Breast epithelium (tissue), 4 donors: ENCODE results near the gene ELP5. TPM values are rescaled to one million over a fixed set of nuclear protein-coding genes. Genes with fewer than 3 reads are reported as not detected.

ENCODE experiments used
- DNase-seq, 2 donors: peaks; one replicate each; pipeline ENCODE4 v3.0.0-alpha.2; 2019; ENCODE audit warnings: low spot score in 2 of 2
- H3K27ac ChIP-seq, 2 donors: fragments of 200-600 bp; sonication (generic) in 1 of 2; one replicate each; pipeline ENCODE4 v1.5.1; 2016 to 2019; ENCODE audit warnings: mild to moderate bottlenecking in 1 of 2
- H3K27me3 ChIP-seq, 2 donors: fragments of 200-600 bp; sonication (generic) in 1 of 2; one replicate each; pipeline versions ENCODE4 v1.5.1 to v1.6.0; 2017 to 2019; ENCODE audit warnings: control low read depth in 1 of 2, mild to moderate bottlenecking in 1 of 2
- H3K36me3 ChIP-seq: fragments of 200-600 bp; one replicate; pipeline ENCODE4 v1.5.1; 2019
- H3K4me1 ChIP-seq, 2 donors: fragments of 200-600 bp; sonication (generic); one replicate each; pipeline ENCODE4 v1.5.1; 2016 to 2019; ENCODE audit warnings: control low read depth in 1 of 2
- H3K4me3 ChIP-seq, 3 donors: fragments of 200-600 bp; sonication (generic); 1 replicate in 2 of 3; 2 replicates in 1 of 3; pipeline ENCODE4 v1.5.1; 2016 to 2019; ENCODE audit warnings: mild to moderate bottlenecking in 3 of 3, moderate library complexity in 2 of 3
- H3K9me3 ChIP-seq, 2 donors: fragments of 200-600 bp; sonication (generic) in 1 of 2; one replicate each; pipeline ENCODE4 v1.5.1; 2016 to 2019; ENCODE audit warnings: control low read depth in 1 of 2
- POLR2A ChIP-seq: fragments of 450-650 bp; IDR thresholded peaks from one replicate; pipeline ENCODE4 v1.6.1; 2016; ENCODE audit warnings: antibody characterized with exemption, mild to moderate bottlenecking, moderate library complexity
- POLR2AphosphoS5 ChIP-seq, 3 donors: sonication (generic); formaldehyde crosslinking; IDR thresholded peaks; one replicate each; pipeline ENCODE4 v1.6.1; 2017; ENCODE audit warnings: antibody characterized with exemption in 3 of 3
- intact Hi-C: fragments of 100-400 bp; cut with DNase I; formaldehyde crosslinking; loops from one replicate; pipeline ENCODE4 v1.15.1; 2023; ENCODE audit warnings: low total_unique reads
- total RNA-seq, 3 donors: library from RNA; depleted of rRNA; stranded (reverse); fragments of >200 nt; gene quantifications; one replicate each; pipeline ENCODE4 v1.1.0, GENCODE V29; 2016
- TF ChIP-seq, protein P1 (sequence below), 3 donors: fragments of 450-650 bp; IDR thresholded peaks; one replicate each; pipeline ENCODE4 v1.5.1; 2016 to 2017; ENCODE audit warnings: antibody characterized with exemption in 3 of 3, mild to moderate bottlenecking in 3 of 3, moderate library complexity in 3 of 3

The ELP5 gene
- total RNA-seq, 3 donors from 2014 or later = 26.9 to 36.7 (median 30.6) TPM

GRCh38 chr17:7307686-7308624, 55.9 kb downstream of the ELP5 start:
- Histone ChIP-seq H3K4me3 (peak overlapping the region; percentile 81 to 98 (median 98)), H3K36me3 (no peaks in the 10 kb centered on the region), H3K27me3 (no peaks in the 10 kb centered on the region), H3K4me1 (peaks cover 5 to 19% of the 10 kb centered on the region in 2 donors), H3K27ac (peak overlapping the region; percentile 98 to 99), H3K9me3 (no peaks in the 10 kb centered on the region)
- TF ChIP-seq POLR2A = no peak
- TF ChIP-seq POLR2AphosphoS5 (IDR thresholded peaks at IDR 0.05) = peak in 1 of 3 donors; percentile 7
- TF ChIP-seq, protein P1, sequence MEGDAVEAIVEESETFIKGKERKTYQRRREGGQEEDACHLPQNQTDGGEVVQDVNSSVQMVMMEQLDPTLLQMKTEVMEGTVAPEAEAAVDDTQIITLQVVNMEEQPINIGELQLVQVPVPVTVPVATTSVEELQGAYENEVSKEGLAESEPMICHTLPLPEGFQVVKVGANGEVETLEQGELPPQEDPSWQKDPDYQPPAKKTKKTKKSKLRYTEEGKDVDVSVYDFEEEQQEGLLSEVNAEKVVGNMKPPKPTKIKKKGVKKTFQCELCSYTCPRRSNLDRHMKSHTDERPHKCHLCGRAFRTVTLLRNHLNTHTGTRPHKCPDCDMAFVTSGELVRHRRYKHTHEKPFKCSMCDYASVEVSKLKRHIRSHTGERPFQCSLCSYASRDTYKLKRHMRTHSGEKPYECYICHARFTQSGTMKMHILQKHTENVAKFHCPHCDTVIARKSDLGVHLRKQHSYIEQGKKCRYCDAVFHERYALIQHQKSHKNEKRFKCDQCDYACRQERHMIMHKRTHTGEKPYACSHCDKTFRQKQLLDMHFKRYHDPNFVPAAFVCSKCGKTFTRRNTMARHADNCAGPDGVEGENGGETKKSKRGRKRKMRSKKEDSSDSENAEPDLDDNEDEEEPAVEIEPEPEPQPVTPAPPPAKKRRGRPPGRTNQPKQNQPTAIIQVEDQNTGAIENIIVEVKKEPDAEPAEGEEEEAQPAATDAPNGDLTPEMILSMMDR (IDR thresholded peaks at IDR 0.05) = peak in 1 of 3 donors; percentile 10
- DNase-seq = peak in 1 of 2 donors; percentile 41
- intact Hi-C loops = loop anchor here (2.0 to 5.0 kb wide), 2 partner anchors 45 to 249 kb away; partner anchors contain the start of genes CLDN7 and TNFSF13

DNA sequence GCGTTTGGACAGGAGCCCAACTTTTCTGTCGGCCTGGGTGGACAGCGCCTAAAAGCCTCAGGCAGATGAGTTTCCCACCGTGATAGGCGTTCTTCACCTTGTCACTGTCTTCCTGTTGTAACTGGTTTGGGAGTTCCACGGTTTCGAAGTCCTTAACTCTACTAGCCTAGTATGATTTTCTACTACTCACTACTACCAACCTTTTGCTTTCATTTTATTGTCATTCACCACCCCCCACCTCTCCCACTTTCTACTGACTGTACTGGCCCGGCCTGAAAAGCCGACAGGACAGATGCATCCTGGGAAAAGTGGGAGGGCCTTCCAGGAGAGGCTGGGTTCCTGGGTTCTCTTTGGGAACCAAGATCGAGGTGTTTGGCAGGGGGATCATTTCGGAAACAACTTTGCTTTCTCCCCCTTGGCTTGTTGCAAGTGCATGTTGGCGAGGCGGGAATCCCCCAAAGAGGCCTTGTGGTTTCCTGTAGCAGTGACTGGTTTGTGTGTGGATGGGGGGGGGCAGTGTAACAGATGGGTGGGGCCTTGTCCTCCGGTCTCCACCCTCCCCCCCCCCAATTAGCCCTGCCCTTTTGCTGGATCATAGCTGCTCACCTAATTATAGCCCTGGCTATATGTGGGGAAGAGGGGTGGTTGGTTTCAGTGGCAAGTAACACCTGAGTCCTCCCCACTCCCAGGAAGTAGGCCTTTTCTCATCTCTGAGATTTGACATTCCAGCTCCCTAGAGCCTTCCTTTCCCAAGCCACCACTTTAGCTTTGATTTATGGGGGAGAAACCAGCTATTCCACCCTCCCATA, 56.8 kb downstream of the ELP5 start:
- DNase-seq = peak; percentile 74 to 85
- no peak for TF ChIP-seq POLR2A
- peak in 1 of 3 donors; percentile 11 for TF ChIP-seq POLR2AphosphoS5 (IDR thresholded peaks at IDR 0.05)
- H3K27me3 ChIP-seq = no peaks in the 10 kb centered on the region
- H3K4me3 ChIP-seq = peak overlapping the region; percentile 81 to 98 (median 98)
- no peaks in the 10 kb centered on the region for H3K9me3 ChIP-seq
- peaks cover 5 to 22% of the 10 kb centered on the region in 2 donors for H3K4me1 ChIP-seq
- peak overlapping the region; percentile 98 to 99 for H3K27ac ChIP-seq
- intact Hi-C loops = loop anchor here (5.0 kb wide), 1 partner anchor 248 kb away; the partner anchor contains the start of gene TNFSF13
- no peaks in the 10 kb centered on the region for H3K36me3 ChIP-seq

Other genes with a start within 250 kb of the ELP5 start
- 100 to 1,000 TPM in 1 of 3 donors, 10 to 100 TPM in 2; 18.7 to 154 (median 93.4) TPM for gene RNASEK, start 239.6 kb upstream of the ELP5 start, total RNA-seq
- 1 to 10 TPM; 1.4 to 5.9 (median 4.1) TPM for gene BCL6B, start 229.2 kb upstream of the ELP5 start, total RNA-seq
- 1 to 10 TPM in 2 of 3 donors, under 1 TPM in 1; 0.32 to 3.5 (median 2.6) TPM for gene SLC16A13, start 216.2 kb upstream of the ELP5 start, total RNA-seq
- gene SLC16A11, start 208.1 kb upstream of the ELP5 start, total RNA-seq = 1 to 10 TPM in 2 of 3 donors, not detected in 1; 1.5 to 3.6 TPM
- 10 to 100 TPM in 1 of 3 donors, 1 to 10 TPM in 2; 2.8 to 15.8 (median 2.9) TPM for gene CLEC10A, start 172.0 kb upstream of the ELP5 start, total RNA-seq
- gene ASGR2, start 137.4 kb upstream of the ELP5 start, total RNA-seq = under 1 TPM; 0.33 to 0.96 (median 0.88) TPM
- 1 to 10 TPM; 1.0 to 1.4 (median 1.3) TPM for gene ASGR1, start 72.8 kb upstream of the ELP5 start, total RNA-seq
- 10 to 100 TPM in 2 of 3 donors, 1 to 10 TPM in 1; 7.2 to 18.4 (median 11.1) TPM for gene DLG4, start 32.4 kb upstream of the ELP5 start, total RNA-seq
- gene ACADVL, start 32.3 kb upstream of the ELP5 start, total RNA-seq = 1,000 to 10,000 TPM in 1 of 3 donors, 100 to 1,000 TPM in 2; 421 to 1,002 (median 829) TPM
- gene DVL2, start 17.7 kb upstream of the ELP5 start, total RNA-seq = 10 to 100 TPM; 32.0 to 58.2 (median 47.9) TPM
- gene PHF23, start 12.8 kb upstream of the ELP5 start, total RNA-seq = 10 to 100 TPM; 22.1 to 40.4 (median 37.7) TPM
- gene GABARAP, start 9.8 kb upstream of the ELP5 start, total RNA-seq = 100 to 1,000 TPM; 620 to 765 (median 631) TPM
- gene CTDNEP1, start 481 bp upstream of the ELP5 start, total RNA-seq = 10 to 100 TPM; 35.7 to 67.5 (median 60.5) TPM
- gene CLDN7, start 10.3 kb downstream of the ELP5 start, total RNA-seq = 10 to 100 TPM in 2 of 3 donors, 1 to 10 TPM in 1; 5.4 to 95.9 (median 60.0) TPM
- gene SLC2A4, start 29.5 kb downstream of the ELP5 start, total RNA-seq = 10 to 100 TPM in 1 of 3 donors, 1 to 10 TPM in 2; 2.6 to 32.5 (median 3.5) TPM
- gene YBX2, start 42.4 kb downstream of the ELP5 start, total RNA-seq = 1 to 10 TPM; 2.6 to 3.0 (median 2.9) TPM
- gene EIF5A, start 55.4 kb downstream of the ELP5 start, total RNA-seq = 100 to 1,000 TPM; 151 to 172 (median 163) TPM
- 100 to 1,000 TPM in 1 of 3 donors, 10 to 100 TPM in 2; 77.3 to 109 (median 84.2) TPM for gene GPS2, start 63.1 kb downstream of the ELP5 start, total RNA-seq
- gene NEURL4, start 77.1 kb downstream of the ELP5 start, total RNA-seq = 10 to 100 TPM; 15.0 to 22.9 (median 17.4) TPM
- 1 to 10 TPM; 3.4 to 6.6 (median 5.2) TPM for gene ACAP1, start 84.3 kb downstream of the ELP5 start, total RNA-seq
- gene KCTD11, start 99.9 kb downstream of the ELP5 start, total RNA-seq = 10 to 100 TPM in 2 of 3 donors, 1 to 10 TPM in 1; 9.1 to 11.5 (median 11.0) TPM
- not detected for gene TMEM95, start 102.9 kb downstream of the ELP5 start, total RNA-seq
- gene TNK1, start 128.9 kb downstream of the ELP5 start, total RNA-seq = 10 to 100 TPM in 2 of 3 donors, 1 to 10 TPM in 1; 1.1 to 22.1 (median 14.4) TPM
- gene PLSCR3, start 142.3 kb downstream of the ELP5 start, total RNA-seq = 10 to 100 TPM; 16.0 to 24.3 (median 19.0) TPM
- gene TMEM256, start 151.9 kb downstream of the ELP5 start, total RNA-seq = 100 to 1,000 TPM in 1 of 3 donors, 10 to 100 TPM in 2; 77.6 to 113 (median 92.3) TPM
- 10 to 100 TPM in 1 of 3 donors, 1 to 10 TPM in 2; 6.7 to 13.1 (median 8.3) TPM for gene NLGN2, start 155.6 kb downstream of the ELP5 start, total RNA-seq
- gene SPEM1, start 168.1 kb downstream of the ELP5 start, total RNA-seq = not detected
- gene SPEM2, start 173.4 kb downstream of the ELP5 start, total RNA-seq = not detected
- gene SPEM3, start 176.6 kb downstream of the ELP5 start, total RNA-seq = not detected
- 10 to 100 TPM in 1 of 3 donors, 1 to 10 TPM in 2; 3.5 to 18.1 (median 9.5) TPM for gene TMEM102, start 183.2 kb downstream of the ELP5 start, total RNA-seq
- gene FGF11, start 187.3 kb downstream of the ELP5 start, total RNA-seq = 1 to 10 TPM; 2.1 to 2.9 (median 2.9) TPM
- 10 to 100 TPM in 2 of 3 donors, 1 to 10 TPM in 1; 8.5 to 11.8 (median 11.7) TPM for gene CHRNB1, start 192.8 kb downstream of the ELP5 start, total RNA-seq
- 10 to 100 TPM; 34.4 to 46.9 (median 45.7) TPM for gene ZBTB4, start 227.4 kb downstream of the ELP5 start, total RNA-seq
- gene SLC35G6, start 229.2 kb downstream of the ELP5 start, total RNA-seq = not detected
- gene POLR2A, start 232.2 kb downstream of the ELP5 start, total RNA-seq = 100 to 1,000 TPM in 1 of 3 donors, 10 to 100 TPM in 2; 64.2 to 174 (median 88.7) TPM